HG03196 (cell line): ENCODE data around the gene XRCC5.
A peak's percentile ranks its signal among the peaks of the same experiment; 100 is the strongest.

Source experiments
- ATAC-seq: cut with Tn5 transposase; IDR thresholded peaks from one replicate; pipeline ENCODE4 v1.9.1; 2021; ENCODE audit not compliant: unreplicated experiment

XRCC5 gene

GRCh38 chr2:216083464-216084281 lies 25.5 kb upstream of the XRCC5 start:
- no peak for ATAC-seq

DNA sequence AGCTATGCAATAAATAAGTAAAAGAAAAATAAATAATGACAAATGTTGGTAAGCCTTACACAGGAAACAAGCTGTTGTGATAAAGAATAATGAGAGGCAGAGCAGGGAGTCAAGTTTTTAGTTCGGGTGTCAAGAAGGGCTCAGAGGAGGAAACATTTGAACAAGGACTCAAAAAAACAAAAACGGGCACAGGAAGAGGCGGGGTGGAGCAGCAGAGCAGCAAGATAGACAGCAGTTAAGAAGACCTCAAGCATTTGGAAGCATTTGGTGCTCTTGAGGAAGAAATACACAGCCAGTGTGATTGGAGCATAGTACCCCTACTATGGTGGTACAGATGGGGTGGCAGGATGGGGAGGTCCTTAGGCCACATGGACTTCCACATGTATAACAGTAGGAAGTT lies 24.6 kb upstream of the XRCC5 start:
- no peak for ATAC-seq

- ATAC-seq, result no peak
Measured at GRCh38 chr2:216086207-216086893, 22.8 kb upstream of the XRCC5 start.

GRCh38 chr2:216090369-216090786 lies 18.8 kb upstream of the XRCC5 start:
- ATAC-seq, result no peak

- ATAC-seq, result no peak
Measured at GRCh38 chr2:216092646-216093045, 16.5 kb upstream of the XRCC5 start.

DNA sequence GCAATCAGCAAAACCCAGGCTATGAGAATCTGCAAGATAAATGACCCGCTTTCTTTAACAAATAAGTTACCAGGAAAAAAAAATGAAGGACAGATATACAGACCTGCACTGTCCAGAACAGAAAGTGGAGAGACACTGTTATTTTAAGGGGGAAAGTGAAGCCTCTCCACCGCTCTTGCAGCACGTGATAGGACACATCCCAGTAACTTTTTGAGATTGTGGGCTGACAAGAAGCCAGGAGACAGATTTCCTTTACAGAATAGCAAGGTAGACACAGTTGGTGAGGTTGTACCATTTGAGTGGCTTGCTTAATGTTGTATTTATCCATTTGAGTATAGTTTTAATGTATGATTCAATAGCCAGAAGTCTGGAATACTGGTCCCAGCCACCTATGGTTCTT lies 14.4 kb upstream of the XRCC5 start:
- no peak for ATAC-seq

- no peak for ATAC-seq
Measured at GRCh38 chr2:216098421-216099334, 10.5 kb upstream of the XRCC5 start.

- ATAC-seq, result no peak
Measured at GRCh38 chr2:216101109-216101508, 8.0 kb upstream of the XRCC5 start.

- ATAC-seq, result no peak
Measured at GRCh38 chr2:216103213-216103612, 5.9 kb upstream of the XRCC5 start.

DNA sequence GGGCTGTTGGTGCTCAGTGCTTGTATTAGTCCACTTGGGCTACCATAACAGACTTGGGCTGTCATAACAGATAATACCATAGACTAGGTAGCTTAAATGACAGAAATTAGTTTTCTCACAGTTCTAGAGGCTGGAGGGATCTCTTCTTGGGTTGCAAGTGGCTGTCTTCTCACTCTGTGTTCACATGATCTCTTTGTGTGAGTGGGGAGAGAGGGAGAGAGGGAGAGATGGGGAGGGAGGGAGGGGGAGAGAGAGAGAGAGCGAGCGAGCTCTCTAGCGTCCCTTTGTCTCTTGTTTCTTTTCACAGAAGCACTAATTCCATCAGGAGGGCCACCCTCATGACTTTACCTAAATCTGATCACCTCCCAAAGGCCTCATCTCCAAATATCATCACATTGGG lies 4.5 kb upstream of the XRCC5 start:
- no peak for ATAC-seq

GRCh38 chr2:216107320-216107719 lies 1.8 kb upstream of the XRCC5 start:
- no peak for ATAC-seq

DNA sequence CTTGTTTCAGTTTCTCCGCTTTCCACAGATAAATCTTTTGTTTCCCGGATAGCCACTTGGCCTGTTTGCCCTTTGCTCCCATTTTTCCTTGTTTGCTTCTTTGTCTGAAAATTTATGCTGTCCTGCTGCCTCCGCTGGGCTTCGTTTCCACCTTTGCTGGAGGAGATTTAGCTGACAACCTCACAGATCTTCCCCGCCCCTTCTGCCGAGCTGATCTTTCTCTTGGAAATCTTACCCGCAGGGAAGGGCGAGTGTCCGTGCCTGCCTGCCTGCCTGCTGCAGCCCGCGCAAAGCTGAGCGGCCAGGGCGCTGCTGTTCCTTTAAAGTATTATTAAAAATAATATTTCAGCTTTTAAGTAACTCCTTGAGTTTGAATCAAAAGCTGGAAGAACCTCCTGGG lies 1.4 kb upstream of the XRCC5 start:
- ATAC-seq, result no peak

GRCh38 chr2:216108310-216108966 lies 710 bp upstream of the XRCC5 start:
- ATAC-seq, result no peak

GRCh38 chr2:216109962-216110614 lies 940 bp downstream of the XRCC5 start:
- no peak for ATAC-seq

GRCh38 chr2:216110620-216111019 lies 1.5 kb downstream of the XRCC5 start:
- ATAC-seq, result no peak

DNA sequence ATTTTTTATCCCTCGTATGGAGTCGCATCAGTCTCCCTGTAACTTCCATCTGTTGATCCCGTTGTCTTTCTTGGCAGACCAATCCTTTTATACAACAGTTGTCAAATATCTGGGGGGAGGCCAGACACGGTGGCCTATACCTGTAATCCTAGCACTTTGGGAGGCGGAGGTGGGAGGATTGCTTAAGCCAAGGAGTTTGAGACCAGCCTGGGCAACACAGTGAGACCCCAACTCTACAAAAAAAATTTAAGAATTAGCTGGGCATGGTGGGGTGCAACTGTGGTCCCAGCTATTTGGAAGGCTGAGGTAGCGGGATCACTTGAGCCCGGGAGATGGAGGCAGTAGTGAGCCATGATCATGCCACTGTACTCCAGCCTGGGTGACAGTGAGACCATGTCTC lies 2.0 kb downstream of the XRCC5 start:
- ATAC-seq, result no peak

DNA sequence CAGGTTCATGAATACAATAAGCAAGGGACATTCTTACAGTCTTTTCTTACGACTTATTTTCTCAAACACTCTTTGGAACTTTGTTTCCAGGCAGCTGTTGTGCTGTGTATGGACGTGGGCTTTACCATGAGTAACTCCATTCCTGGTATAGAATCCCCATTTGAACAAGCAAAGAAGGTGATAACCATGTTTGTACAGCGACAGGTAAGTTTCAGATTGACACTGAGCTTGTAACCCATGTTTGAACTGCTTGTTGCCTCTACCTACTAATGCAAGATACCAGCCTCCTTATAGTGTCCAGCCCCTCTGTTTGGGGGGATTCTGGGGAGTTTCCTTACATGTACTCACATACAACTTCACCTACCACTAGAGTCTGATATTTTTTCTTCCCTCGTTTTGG lies 3.8 kb downstream of the XRCC5 start:
- no peak for ATAC-seq

DNA sequence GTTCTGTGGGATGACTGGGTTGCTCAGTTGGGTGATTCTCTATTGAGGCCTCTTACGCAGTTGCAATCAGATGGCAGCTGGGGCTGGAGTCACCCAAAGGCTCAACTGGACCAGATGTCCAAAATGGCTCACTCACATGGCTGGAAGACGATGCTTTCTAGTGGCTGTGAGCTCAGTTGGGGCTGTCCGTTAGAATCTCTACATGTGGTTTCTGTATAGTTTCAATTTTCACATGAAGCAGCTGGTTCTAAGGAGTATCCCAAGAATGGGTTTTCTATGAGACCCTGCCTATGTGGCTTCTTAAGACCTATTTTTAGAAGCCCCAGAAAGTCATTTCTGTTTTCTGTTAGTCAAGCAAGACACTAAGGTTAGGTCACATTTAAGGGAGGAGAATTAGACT lies 4.4 kb downstream of the XRCC5 start:
- peak; percentile 52 for ATAC-seq

- peak; percentile 5 for ATAC-seq
Measured at GRCh38 chr2:216114382-216114713, 5.2 kb downstream of the XRCC5 start.

- ATAC-seq, result peak; percentile 59
Measured at GRCh38 chr2:216114714-216115531, 5.8 kb downstream of the XRCC5 start.
